HCT116 (cell line): Measurements from ENCODE around the gene KYAT1. TPM values are rescaled to one million over a fixed set of nuclear protein-coding genes. Genes with fewer than 3 reads are reported as not detected.

Source experiments
- ATAC-seq: fragments of 200-7000 bp; cut with Tn5 transposase; 2 replicates; pipeline ENCODE4 v1.9.1; 2020; ENCODE audit warnings: mild to moderate bottlenecking, moderate library complexity
- BruUV-seq: library from RNA; stranded (reverse); fragments of 400-500 nt; replicated peaks from 2 replicates; lab custom pipeline; 2021; lab: Mats Ljungman, UMichigan
- CTCF ChIA-PET: fragments of 300-600 bp; sonication (Branson Sonifier 250); formaldehyde crosslinking; loops from one replicate; lab custom pipeline; 2021; ENCODE audit warnings: antibody characterized with exemption; lab: Charles Lee
- POLR2A ChIA-PET: fragments of 300-600, 350-600 bp; sonication (Branson Sonifier 250); formaldehyde crosslinking; loops from one replicate; lab custom pipeline; 2021; ENCODE audit warnings: antibody characterized with exemption; lab: Charles Lee
- RAD21 ChIA-PET, 2 experiments: fragments of 300-600 bp; sonication (Branson Sonifier 250); formaldehyde crosslinking; loops; one replicate each; lab custom pipeline; 2023; ENCODE audit warnings: low total read pairs in 2 of 2; ENCODE audit not compliant: uncharacterized antibody in 2 of 2, unreplicated experiment in 2 of 2, low non-redundant PET in 1 of 2; lab: Charles Lee
- DNase-seq: peaks from one replicate; pipeline ENCODE4 v3.0.0-alpha.2; 2010; ENCODE audit warnings: low read depth, low spot score
- H2AFZ ChIP-seq: fragments of 200-600 bp; shearing (Covaris generic), sonication (generic); 2 replicates; pipeline ENCODE4 v1.6.1; 2017; ENCODE audit warnings: low read depth, mixed run types, mixed read lengths, antibody characterized with exemption, low read length; ENCODE audit not compliant: poor library complexity, severe bottlenecking
- H3K27ac ChIP-seq: 2 replicates; pipeline ENCODE4 v1.5.1; 2012; ENCODE audit warnings: low read depth, low read length
- H3K27me3 ChIP-seq: fragments of 200-600 bp; sonication (generic); 2 replicates; pipeline ENCODE4 v1.6.1; 2016; ENCODE audit warnings: mixed run types, low read length, mixed read lengths; ENCODE audit not compliant: insufficient read depth
- H3K36me3 ChIP-seq, 2 experiments: fragments of 200-500 bp in 1 of 2; fragments of 200-600 bp in 1 of 2; sonication (Bioruptor generic) in 1 of 2; sonication (generic) in 1 of 2; 2 replicates each; pipeline versions ENCODE4 v1.5.1 to v1.6.1; 2014 to 2016; ENCODE audit warnings: low read length in 2 of 2, inconsistent platforms in 1 of 2, mixed read lengths in 1 of 2, mixed run types in 1 of 2; ENCODE audit not compliant: insufficient read depth in 2 of 2, control insufficient read depth in 1 of 2
- H3K4me1 ChIP-seq, 2 experiments: fragments of 200-600 bp in 1 of 2; sonication (generic) in 1 of 2; 2 replicates each; pipeline versions ENCODE4 v1.5.1 to v1.6.1; 2012 to 2017; ENCODE audit warnings: low read length in 2 of 2, inconsistent platforms in 1 of 2, mild to moderate bottlenecking in 1 of 2, mixed read lengths in 1 of 2, mixed run types in 1 of 2, moderate library complexity in 1 of 2; ENCODE audit not compliant: insufficient read depth in 2 of 2, control insufficient read depth in 1 of 2
- H3K4me2 ChIP-seq: fragments of 200-600 bp; sonication (generic); 2 replicates; pipeline ENCODE4 v1.6.1; 2017; ENCODE audit warnings: mixed run types, low read length, mixed read lengths
- H3K4me3 ChIP-seq, 2 experiments: fragments of 200-600 bp in 1 of 2; sonication (generic) in 1 of 2; replicated peaks in 1 of 2; 2 replicates each; pipeline ENCODE4 v1.5.1; 2011 to 2016; ENCODE audit warnings: low read length in 2 of 2, control low read depth in 1 of 2, low read depth in 1 of 2, mild to moderate bottlenecking in 1 of 2, mixed read lengths in 1 of 2, mixed run types in 1 of 2
- H3K79me2 ChIP-seq: fragments of 200-600 bp; sonication (generic); 2 replicates; pipeline ENCODE4 v1.6.1; 2017; ENCODE audit warnings: mild to moderate bottlenecking, mixed run types, low read length, moderate library complexity, mixed read lengths; ENCODE audit not compliant: insufficient read depth
- H3K9ac ChIP-seq: fragments of 200-600 bp; sonication (generic); 2 replicates; pipeline ENCODE4 v1.6.1; 2016; ENCODE audit warnings: low read length, mixed read lengths
- H3K9me2 ChIP-seq: fragments of 200-600 bp; sonication (generic), shearing (Covaris generic); 2 replicates; pipeline ENCODE4 v1.6.1; 2017; ENCODE audit warnings: mixed run types, mild to moderate bottlenecking, moderate library complexity; ENCODE audit not compliant: insufficient read depth
- H3K9me3 ChIP-seq, 2 experiments: fragments of 200-500 bp in 1 of 2; fragments of 200-600 bp in 1 of 2; sonication (Bioruptor generic) in 1 of 2; sonication (generic) in 1 of 2; 2 replicates each; pipeline ENCODE4 v1.6.1; 2014 to 2017; ENCODE audit warnings: low read length in 2 of 2, mixed read lengths in 2 of 2, inconsistent platforms in 1 of 2, low read depth in 1 of 2, mild to moderate bottlenecking in 1 of 2, mixed run types in 1 of 2, moderate library complexity in 1 of 2; ENCODE audit not compliant: control insufficient read depth in 1 of 2, insufficient read depth in 1 of 2
- H4K20me1 ChIP-seq: fragments of 200-600 bp; sonication (generic), shearing (Covaris generic); 2 replicates; pipeline ENCODE4 v1.6.1; 2017; ENCODE audit warnings: mixed run types, mild to moderate bottlenecking, moderate library complexity; ENCODE audit not compliant: insufficient read depth
- ELF1 ChIP-seq: IDR thresholded peaks from 2 replicates; pipeline ENCODE4 v1.6.1; 2012; ENCODE audit warnings: low read depth, borderline replicate concordance
- EZH2 ChIP-seq: fragments of 200-600 bp; sonication (generic); IDR thresholded peaks from 2 replicates; pipeline ENCODE4 v1.6.1; 2017; ENCODE audit warnings: antibody characterized with exemption, mixed run types
- EZH2phosphoT487 ChIP-seq: fragments of 200-600 bp; IDR thresholded peaks from 2 replicates; pipeline ENCODE4 v1.6.1; 2018; ENCODE audit warnings: antibody characterized with exemption, borderline replicate concordance
- FOSL1 ChIP-seq: IDR thresholded peaks from 2 replicates; pipeline ENCODE4 v1.6.1; 2012; ENCODE audit warnings: low read depth
- JUND ChIP-seq: IDR thresholded peaks from 2 replicates; pipeline ENCODE4 v1.6.1; 2012
- POLR2A ChIP-seq: IDR thresholded peaks from 2 replicates; pipeline ENCODE4 v1.7.0; 2011; ENCODE audit warnings: borderline replicate concordance; ENCODE audit not compliant: insufficient read depth, insufficient read length; ENCODE audit errors: extremely low read depth
- POLR2AphosphoS5 ChIP-seq: IDR thresholded peaks from 2 replicates; pipeline ENCODE4 v1.6.1; 2011; ENCODE audit warnings: mild to moderate bottlenecking, low read depth, low read length, moderate library complexity
- RAD21 ChIP-seq: IDR thresholded peaks from 2 replicates; pipeline ENCODE4 v1.6.1; 2012; ENCODE audit warnings: low read depth, mild to moderate bottlenecking
- SIN3A ChIP-seq: IDR thresholded peaks from 2 replicates; pipeline ENCODE4 v1.6.1; 2012; ENCODE audit warnings: low read depth
- SP1 ChIP-seq: IDR thresholded peaks from 2 replicates; pipeline ENCODE4 v1.6.1; 2012; ENCODE audit warnings: low read depth
- TCF7L2 ChIP-seq: IDR thresholded peaks from 2 replicates; pipeline ENCODE4 v1.7.0; 2011; ENCODE audit warnings: borderline replicate concordance, inconsistent platforms; ENCODE audit not compliant: insufficient read depth, insufficient read length; ENCODE audit errors: extremely low read depth
- YY1 ChIP-seq: IDR thresholded peaks from 2 replicates; pipeline ENCODE4 v1.6.1; 2011; ENCODE audit warnings: low read length, low read depth, moderate library complexity, mild to moderate bottlenecking; ENCODE audit not compliant: insufficient replicate concordance; ENCODE audit errors: extremely low read depth
- ZFX ChIP-seq: fragments of 450-650 bp; IDR thresholded peaks from 2 replicates; pipeline ENCODE4 v1.6.1; 2017
- ZNF274 ChIP-seq: fragments of 200-500 bp; sonication (Bioruptor generic); IDR thresholded peaks from 2 replicates; pipeline ENCODE4 v1.6.1; 2014; ENCODE audit warnings: mild to moderate bottlenecking, low read depth, low read length, inconsistent platforms
- intact Hi-C: fragments of 100-400 bp; cut with micrococcal nuclease; formaldehyde crosslinking; loops from 2 replicates; pipeline ENCODE4 v1.10.0; 2022
- total RNA-seq: library from RNA; stranded (reverse); gene quantifications from one replicate; pipeline ENCODE4 v1.2.1, GENCODE V29; 2021; ENCODE audit not compliant: unreplicated experiment
- TF ChIP-seq, protein P1 (sequence below): IDR thresholded peaks from 2 replicates; pipeline ENCODE4 v1.6.1; 2012

The KYAT1 gene
- total RNA-seq, 1 experiment from 2014 or later: 10.1 TPM

DNA sequence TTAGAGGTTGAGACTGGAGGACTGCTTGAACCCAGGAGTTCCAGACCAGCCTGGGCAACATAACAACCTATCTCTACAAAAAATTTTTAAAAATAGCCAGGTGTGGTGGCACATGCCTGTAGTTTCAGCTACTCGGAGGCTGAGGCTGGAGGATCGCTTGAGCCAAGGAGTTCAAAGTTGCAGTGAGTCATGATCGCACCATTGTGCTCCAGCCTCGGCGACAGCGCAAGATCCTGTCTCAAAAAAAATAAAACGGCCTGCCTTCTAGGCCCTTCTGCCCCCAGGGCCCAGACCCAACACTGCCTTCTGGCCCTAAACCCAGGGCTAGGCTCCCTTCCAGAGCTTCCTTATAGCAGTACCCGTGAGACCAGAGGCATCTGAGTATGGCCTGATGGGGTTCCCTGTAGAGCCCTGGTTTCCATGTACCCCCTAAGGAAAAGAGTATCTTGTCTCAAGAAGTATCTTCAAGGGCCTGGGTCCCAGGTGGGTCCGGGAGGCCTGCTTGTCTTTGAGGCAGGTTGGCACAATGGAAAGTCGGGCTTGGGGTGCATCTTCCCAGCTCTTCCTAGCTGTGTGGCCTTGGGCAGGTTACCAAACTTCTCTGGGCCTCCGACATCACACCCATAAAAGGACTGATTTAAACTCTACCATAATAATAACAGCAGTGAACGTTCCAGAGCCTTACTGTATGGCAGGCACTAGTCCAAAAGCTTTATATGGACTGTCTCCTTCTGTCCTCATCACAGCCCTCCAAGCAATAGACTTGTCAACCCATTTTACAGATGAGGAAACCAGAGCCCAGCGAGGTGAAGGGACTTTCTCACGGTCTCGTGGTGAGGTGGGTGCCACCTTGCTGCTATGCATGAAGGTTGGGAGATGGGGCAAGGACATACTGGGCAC, 9.8 kb upstream of the KYAT1 start:
- no peak for ATAC-seq
- Histone ChIP-seq H3K9ac (no peak overlapping the region), H3K36me3 (peaks cover 6 to 9% of the 10 kb centered on the region in 2 experiments; a peak in 3 of 4 replicates), H3K9me3 (no peaks in the 10 kb centered on the region), H3K9me2 (no peaks in the 10 kb centered on the region), H4K20me1 (no peaks in the 10 kb centered on the region), H3K79me2 (peaks cover 6% of the 10 kb centered on the region; the same call in 1 of the 2 replicates), H3K27ac (peak overlapping the region; percentile 13; the same call in 1 of the 2 replicates), H3K4me1 (peaks cover 3 to 21% of the 10 kb centered on the region in 2 experiments; a peak in 3 of 4 replicates), H2AFZ (no peak overlapping the region), H3K27me3 (no peaks in the 10 kb centered on the region), H3K4me2 (peak overlapping the region; percentile 49), H3K4me3 (0 out of 4 replicates have a peak overlapping the region, but pooled peaks of 1 of the 2 experiments have one; percentile 2)
- ChIA-PET RAD21 (no interaction called here), POLR2A (no interaction called here), CTCF (no interaction called here)
- TF ChIP-seq SP1 (no peak), ZNF274 (no peak), POLR2AphosphoS5 (no peak), EZH2phosphoT487 (no peak), JUND (no peak), SIN3A (no peak), YY1 (no peak), TCF7L2 (no peak), POLR2A (no peak), EZH2 (no peak), ELF1 (no peak), ZFX (no peak), RAD21 (no peak), FOSL1 (no peak)
- TF ChIP-seq, protein P1, sequence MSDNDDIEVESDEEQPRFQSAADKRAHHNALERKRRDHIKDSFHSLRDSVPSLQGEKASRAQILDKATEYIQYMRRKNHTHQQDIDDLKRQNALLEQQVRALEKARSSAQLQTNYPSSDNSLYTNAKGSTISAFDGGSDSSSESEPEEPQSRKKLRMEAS: no peak
- DNase-seq: no peak
- intact Hi-C loops: no loop called here
- BruUV-seq: no TSS peak
